OCI-LY7 (cell line): Measurements from ENCODE around the gene PTGDR.

Source experiments
- EZH2phosphoT487 ChIP-seq: fragments of 200-600 bp; sonication (generic); IDR thresholded peaks from 2 replicates; pipeline ENCODE4 v1.6.1; 2018; ENCODE audit warnings: low read depth, borderline replicate concordance, mild to moderate bottlenecking, mixed run types, antibody characterized with exemption, low read length, moderate library complexity, mixed read lengths
- TF ChIP-seq, protein P1 (sequence below): fragments of 200-600 bp; sonication (generic); conservative IDR thresholded peaks from 2 replicates; pipeline ENCODE4 v1.5.1; 2014; ENCODE audit warnings: mild to moderate bottlenecking, antibody characterized with exemption, low read length, moderate library complexity, mixed read lengths

DNA sequence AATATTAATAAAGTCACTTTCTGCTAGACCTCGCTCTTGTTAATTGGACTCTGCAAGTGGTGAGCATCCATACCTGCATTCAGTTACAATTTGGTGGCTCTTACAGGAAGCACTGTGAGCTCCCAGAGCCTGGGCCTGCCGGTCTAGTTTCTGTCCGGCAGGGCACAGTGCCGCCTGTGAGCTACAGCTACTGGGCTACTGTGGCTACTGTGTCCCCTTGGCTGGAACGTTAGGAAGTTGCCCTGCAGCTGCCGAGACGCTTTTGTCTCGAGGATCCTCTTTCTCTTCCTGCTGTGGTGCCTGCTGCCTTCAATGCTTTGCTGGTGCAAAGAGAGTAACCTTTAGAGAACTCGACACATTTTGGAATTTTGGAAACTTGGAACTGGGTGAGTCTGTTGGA, 44.6 kb upstream of the PTGDR start:
- TF ChIP-seq, protein P1, sequence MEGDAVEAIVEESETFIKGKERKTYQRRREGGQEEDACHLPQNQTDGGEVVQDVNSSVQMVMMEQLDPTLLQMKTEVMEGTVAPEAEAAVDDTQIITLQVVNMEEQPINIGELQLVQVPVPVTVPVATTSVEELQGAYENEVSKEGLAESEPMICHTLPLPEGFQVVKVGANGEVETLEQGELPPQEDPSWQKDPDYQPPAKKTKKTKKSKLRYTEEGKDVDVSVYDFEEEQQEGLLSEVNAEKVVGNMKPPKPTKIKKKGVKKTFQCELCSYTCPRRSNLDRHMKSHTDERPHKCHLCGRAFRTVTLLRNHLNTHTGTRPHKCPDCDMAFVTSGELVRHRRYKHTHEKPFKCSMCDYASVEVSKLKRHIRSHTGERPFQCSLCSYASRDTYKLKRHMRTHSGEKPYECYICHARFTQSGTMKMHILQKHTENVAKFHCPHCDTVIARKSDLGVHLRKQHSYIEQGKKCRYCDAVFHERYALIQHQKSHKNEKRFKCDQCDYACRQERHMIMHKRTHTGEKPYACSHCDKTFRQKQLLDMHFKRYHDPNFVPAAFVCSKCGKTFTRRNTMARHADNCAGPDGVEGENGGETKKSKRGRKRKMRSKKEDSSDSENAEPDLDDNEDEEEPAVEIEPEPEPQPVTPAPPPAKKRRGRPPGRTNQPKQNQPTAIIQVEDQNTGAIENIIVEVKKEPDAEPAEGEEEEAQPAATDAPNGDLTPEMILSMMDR, result no peak
- TF ChIP-seq EZH2phosphoT487, result no peak
